Activated CD8-positive, alpha-beta memory T cell treated with anti-CD3 and anti-CD28 coated beads for 4 hours (primary cell): Measurements from ENCODE around the gene MYLK3.

Experiments used
- DNase-seq, 2 donors: peaks; one replicate each; pipeline ENCODE4 v3.0.0-alpha.2; 2020; ENCODE audit warnings: low read depth in 2 of 2

The MYLK3 gene

GRCh38 chr16:46727630-46728029 lies 20.5 kb downstream of the MYLK3 start:
- no peak for DNase-seq

- DNase-seq: no peak
Measured at GRCh38 chr16:46727184-46727583, 21.0 kb downstream of the MYLK3 start.

GRCh38 chr16:46721885-46722284 lies 26.3 kb downstream of the MYLK3 start:
- no peak for DNase-seq

- no peak for DNase-seq
Measured at GRCh38 chr16:46720619-46721018, 27.5 kb downstream of the MYLK3 start.

GRCh38 chr16:46719528-46719927 lies 28.6 kb downstream of the MYLK3 start:
- DNase-seq: no peak

GRCh38 chr16:46718214-46718613 lies 29.9 kb downstream of the MYLK3 start:
- DNase-seq: no peak

- DNase-seq: no peak
Measured at GRCh38 chr16:46717692-46718091, 30.5 kb downstream of the MYLK3 start.

- no peak for DNase-seq
Measured at GRCh38 chr16:46715769-46716305, 32.3 kb downstream of the MYLK3 start.

- DNase-seq: no peak
Measured at GRCh38 chr16:46714797-46715591, 33.1 kb downstream of the MYLK3 start.

- no peak for DNase-seq
Measured at GRCh38 chr16:46713634-46714033, 34.5 kb downstream of the MYLK3 start.

- DNase-seq: no peak
Measured at GRCh38 chr16:46712911-46713310, 35.2 kb downstream of the MYLK3 start.

GRCh38 chr16:46711106-46712058 lies 36.8 kb downstream of the MYLK3 start:
- no peak for DNase-seq

GRCh38 chr16:46709469-46710005 lies 38.6 kb downstream of the MYLK3 start:
- no peak for DNase-seq

- no peak for DNase-seq
Measured at GRCh38 chr16:46706642-46707041, 41.5 kb downstream of the MYLK3 start.

- no peak for DNase-seq
Measured at GRCh38 chr16:46702030-46702429, 46.1 kb downstream of the MYLK3 start.

- DNase-seq: no peak
Measured at GRCh38 chr16:46701615-46702014, 46.5 kb downstream of the MYLK3 start.

GRCh38 chr16:46700048-46700447 lies 48.1 kb downstream of the MYLK3 start:
- no peak for DNase-seq

GRCh38 chr16:46696957-46697356 lies 51.2 kb downstream of the MYLK3 start:
- DNase-seq: no peak

- no peak for DNase-seq
Measured at GRCh38 chr16:46695937-46696336, 52.2 kb downstream of the MYLK3 start.

GRCh38 chr16:46693598-46693997 lies 54.5 kb downstream of the MYLK3 start:
- no peak for DNase-seq

GRCh38 chr16:46691726-46692125 lies 56.4 kb downstream of the MYLK3 start:
- DNase-seq: no peak
